ENCODE results near the gene FOLH1.
"Not testable (repeated sequence)": the region's sequence is repeated elsewhere in the genome, so short reads cannot be mapped to it uniquely, and the experiment has no call there.

The FOLH1 gene

DNA sequence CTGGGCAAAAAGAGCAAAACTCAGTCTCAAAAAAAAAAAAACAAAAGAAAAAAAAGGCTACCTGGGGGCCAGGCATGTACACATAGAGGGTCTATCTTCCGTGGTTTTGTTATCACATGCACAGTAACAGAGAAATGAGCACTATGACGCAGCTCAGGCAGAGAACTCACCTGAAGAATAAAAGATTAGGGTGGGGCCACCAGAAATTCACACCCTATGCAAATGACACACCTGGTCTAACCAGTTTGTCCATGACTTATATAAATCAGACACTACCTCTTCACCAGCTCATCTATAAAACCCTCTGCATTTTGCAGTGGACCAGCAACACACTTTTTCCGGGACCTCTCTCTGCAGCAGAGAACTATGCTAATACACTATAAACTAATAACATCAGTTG lies 30.5 kb downstream of the FOLH1 start:
- DNase-seq (ENCODE audit: low read depth): not testable (repeated sequence)

DNA sequence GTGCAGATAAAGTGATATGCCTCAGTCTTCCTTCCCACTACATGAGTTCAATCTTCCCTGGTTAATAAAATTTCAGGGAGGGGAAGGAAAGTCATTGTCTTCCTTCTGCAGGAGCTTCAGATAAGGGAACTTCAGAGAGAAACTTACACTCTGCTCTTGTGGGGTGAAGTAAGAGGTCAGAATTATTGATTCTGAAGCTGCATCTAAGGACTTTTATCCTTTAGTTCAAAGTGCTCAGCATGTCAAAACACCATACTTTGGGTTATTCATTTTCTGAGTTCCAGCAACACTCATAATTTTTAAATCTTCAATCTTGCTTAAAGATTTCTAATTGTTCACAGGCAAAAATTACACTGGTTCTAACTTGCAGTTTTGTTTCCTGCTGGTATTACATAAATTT lies 33.0 kb downstream of the FOLH1 start:
- not testable (repeated sequence) for DNase-seq (ENCODE audit: low read depth)

DNA sequence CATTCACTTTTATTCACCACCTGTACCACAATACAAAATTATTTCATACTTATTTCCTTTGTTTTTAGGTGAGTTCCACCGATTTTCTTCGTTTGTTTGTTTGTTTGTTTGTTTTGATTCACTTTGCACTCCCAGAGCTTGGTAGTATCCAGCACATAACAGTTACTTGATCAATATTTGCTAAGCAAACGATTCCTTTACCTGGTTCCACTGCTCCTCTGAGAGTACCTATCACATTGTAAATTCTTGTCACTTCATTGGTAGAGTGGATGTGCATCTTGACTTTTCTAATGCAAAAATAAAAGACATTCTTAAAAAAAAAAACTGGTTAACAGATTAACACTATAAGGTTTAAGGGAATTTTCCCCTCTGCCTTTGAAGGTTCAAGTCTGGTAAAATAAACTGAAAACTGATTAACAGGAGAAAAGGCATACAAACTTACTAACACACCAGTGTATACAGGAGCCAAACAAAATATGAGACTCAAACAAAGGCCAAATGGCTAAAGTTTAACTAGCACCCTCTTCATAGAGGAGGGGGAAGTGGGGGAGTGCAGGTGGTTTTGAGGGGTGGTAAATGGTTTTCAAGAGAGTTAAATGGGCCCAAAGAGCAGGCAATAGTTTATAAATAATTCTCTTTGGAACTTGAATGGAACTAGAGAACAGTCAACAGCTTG lies 33.6 kb downstream of the FOLH1 start:
- DNase-seq (ENCODE audit: low read depth): not testable (repeated sequence)

DNA sequence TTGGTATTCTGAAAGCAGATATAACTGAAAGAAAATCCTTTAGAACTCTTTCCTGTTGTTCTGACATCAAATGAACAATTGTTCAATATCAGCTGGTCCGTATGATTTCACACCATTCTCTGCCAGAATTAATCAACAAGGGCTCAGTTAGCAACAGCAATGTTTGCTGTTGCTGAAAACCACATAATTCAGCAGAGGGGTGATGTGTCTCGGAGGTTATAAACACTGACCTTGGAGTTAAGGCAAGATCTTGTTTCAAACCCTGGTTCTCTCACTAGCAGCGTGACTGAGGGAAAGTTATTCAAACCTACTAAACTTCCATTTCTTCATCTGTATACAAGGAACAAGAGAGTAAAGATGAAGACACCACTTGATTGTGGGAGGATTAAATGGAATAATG lies 36.8 kb downstream of the FOLH1 start:
- not testable (repeated sequence) for DNase-seq (ENCODE audit: low read depth)

DNA sequence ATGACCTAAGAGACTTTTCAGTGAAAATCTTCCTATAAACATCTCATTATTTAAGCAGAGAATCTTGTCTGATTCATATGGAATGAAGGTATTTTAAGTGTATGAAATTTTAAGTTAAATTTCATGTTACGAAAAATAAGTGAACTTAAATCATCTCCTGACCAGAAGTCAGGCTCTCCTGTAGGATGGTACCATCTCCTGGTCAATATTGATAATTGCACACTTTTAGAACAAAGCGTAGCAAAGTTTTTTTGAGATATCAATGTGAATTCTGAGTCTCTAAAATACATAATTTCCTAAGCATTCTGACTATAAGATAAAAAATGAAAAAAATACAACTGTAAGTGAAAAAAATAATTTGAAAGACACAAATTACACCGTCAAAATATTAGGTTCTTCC lies 38.8 kb downstream of the FOLH1 start:
- not testable (repeated sequence) for DNase-seq (ENCODE audit: low read depth)

DNA sequence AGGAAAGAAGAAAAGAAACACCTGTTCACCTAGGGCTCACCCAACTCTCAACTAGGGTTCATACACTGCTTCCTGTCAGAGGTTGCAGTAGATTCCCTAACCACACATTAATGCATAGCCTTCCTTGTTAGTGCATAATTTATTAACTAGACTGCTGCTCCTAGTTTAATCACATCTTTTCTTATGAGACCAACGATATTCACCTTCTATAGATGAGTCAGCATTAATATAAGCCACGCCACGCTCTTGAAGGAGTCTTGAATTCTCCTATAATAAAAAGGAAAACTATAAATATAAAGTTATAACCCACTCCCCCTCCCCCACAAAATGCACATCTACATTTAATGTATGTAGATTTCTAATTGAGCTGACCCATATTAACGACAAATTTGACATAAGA lies 39.4 kb downstream of the FOLH1 start:
- DNase-seq (ENCODE audit: low read depth): not testable (repeated sequence)

DNA sequence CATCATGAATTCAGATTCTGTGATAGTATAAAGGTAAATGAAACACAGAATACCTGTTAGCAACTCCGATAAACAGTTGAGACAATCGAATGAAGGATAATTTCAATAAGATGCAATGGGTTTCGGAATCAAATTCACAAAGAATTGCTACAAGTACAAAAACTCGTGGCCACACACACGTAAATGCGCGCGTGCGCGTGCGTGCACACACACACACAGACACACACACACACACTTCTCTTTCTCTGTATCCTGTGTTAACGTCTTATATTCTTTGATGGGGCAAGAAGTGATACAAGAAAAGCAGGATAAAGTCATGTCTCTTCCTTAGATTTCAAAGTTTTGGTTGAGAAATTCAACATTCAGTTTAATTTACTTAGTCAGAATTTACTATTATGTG lies 57.2 kb downstream of the FOLH1 start:
- DNase-seq (ENCODE audit: low read depth): no peak

DNA sequence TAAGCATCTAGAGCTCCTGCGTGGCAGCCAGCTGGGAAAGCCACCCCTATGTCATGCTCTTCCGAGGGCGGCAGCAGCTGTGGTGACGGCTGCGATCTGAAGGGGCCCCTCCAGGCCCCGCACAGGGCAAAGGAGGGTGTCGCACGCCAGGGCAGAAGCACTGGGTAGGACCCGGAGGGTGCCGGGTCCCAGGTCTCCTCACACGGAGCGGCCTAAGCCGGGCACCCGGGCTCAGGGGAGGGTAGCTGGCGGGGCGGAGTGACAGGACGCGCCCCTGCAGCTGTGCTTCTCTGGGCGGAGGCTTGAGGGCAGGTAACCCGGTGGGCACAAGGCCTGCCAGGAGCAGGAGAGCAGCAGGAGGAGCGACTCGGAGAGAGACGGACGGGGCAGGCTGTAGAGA lies 106.0 kb downstream of the FOLH1 start:
- not testable (repeated sequence) for DNase-seq (ENCODE audit: low read depth)

Measured in activated T-cell treated with anti-CD3 and anti-CD28 coated beads for 48 hours (primary cell).